GM08714 (cell line): ENCODE measurements around the gene PHAF1.
A peak's percentile ranks its signal among the peaks of the same experiment; 100 is the strongest.

ENCODE experiments used
- H3K4me3 ChIP-seq: fragments of 200-500 bp; sonication (Bioruptor generic); 2 replicates; pipeline ENCODE4 v1.5.1; 2014; ENCODE audit warnings: mild to moderate bottlenecking, low read length, inconsistent platforms
- ZNF274 ChIP-seq: IDR thresholded peaks from 2 replicates; pipeline ENCODE4 v1.6.1; 2012; ENCODE audit warnings: mild to moderate bottlenecking, low read depth, low read length

Gene PHAF1

DNA sequence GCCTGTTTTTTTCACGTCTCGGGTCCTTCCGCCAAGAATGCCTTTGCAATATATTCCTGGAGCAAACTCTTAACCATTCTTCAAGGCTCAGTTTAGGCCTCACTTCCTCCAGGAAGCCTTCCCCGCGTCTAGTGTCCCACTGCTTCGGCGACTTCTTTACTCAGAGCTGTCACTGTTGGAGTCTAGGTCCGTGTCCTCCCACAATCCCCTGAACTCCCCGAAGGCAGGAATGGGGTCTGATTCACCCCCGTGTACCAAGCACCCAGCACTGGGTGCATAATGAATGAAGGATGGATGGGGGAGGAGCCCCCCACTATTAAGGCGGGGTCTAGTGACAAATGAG, 73.5 kb downstream of the PHAF1 start:
- no peak for TF ChIP-seq ZNF274
- H3K4me3 ChIP-seq = peak overlapping the region; percentile 61

DNA sequence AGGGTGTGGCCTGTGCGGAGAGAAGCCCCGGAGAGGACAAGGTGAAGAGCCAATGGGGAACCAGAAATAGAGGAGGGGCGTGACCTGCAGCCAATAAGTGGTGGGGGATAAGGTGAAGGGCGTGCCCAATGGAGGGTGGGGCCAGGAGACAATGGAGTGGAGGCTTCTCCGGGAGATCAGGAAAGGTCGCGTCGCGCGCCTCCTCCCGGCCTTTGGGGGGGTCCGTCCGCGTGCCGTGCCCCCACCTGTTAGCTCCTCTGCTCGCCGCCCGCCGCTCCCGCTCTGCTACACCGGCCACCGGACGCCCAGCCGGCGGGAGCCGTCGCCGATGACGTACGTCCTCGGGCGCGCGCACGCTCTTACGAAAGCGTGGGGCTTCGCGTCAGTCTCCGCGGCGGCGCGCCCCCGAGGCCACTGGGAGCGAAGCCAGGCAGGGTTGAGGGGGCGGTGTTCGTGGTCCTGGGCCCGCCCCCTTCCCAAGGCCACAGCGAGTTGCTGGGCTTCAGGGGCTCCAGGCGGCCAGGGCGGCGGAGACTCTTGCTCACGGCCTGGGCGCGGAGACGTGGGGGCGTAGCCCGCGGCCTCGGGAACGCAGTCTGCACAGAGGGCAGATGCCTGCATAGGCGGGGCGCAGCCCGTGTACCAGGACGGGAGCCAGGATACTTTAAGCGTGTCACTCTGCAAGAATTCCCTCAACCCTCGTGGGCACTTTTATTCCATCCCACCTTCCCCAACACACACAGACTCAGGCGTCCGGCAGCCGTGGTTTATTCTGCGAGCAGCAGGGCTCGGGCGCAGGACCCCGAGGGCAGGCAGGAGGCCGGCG, 74.1 kb downstream of the PHAF1 start, which contains the start of gene MATCAP1:
Gene MATCAP1, minus strand, starts transcription at position 337 of the 826 bp plus-strand sequence. CDS start 3,353 bp downstream, outside the sequence.
- H3K4me3 ChIP-seq = peak within 1 kb of the TSS; percentile 61
- no peak for TF ChIP-seq ZNF274

DNA sequence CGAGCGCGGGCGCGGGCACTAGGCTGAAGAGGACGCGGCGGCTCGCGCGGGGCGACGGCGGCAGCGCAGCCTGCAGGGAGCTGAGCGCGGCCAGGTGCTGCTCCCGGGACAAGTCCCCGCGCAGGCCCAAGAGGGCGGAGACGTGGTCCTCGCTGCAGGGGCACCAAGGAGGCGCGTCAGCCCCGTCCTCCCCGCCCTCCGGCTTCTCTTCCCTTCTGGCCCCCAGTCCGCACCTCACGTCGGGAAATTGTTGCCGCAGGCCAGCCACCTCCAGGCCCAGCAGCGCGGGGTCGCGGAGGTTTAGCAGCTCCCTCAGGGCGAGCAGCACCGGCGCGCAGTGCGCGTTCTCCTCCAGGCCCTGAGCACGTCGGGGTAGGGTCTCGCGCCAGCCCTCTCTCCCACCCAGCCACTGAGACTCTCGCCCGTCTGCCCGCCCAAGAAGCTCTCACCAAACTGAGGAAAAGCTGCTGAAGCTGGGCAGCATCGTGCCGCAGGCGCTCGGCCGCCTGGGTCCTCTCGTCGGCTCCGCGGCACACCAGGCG, 74.8 kb downstream of the PHAF1 start:
- H3K4me3 ChIP-seq = peak overlapping the region; percentile 61; the same call in 1 of the 2 replicates

DNA sequence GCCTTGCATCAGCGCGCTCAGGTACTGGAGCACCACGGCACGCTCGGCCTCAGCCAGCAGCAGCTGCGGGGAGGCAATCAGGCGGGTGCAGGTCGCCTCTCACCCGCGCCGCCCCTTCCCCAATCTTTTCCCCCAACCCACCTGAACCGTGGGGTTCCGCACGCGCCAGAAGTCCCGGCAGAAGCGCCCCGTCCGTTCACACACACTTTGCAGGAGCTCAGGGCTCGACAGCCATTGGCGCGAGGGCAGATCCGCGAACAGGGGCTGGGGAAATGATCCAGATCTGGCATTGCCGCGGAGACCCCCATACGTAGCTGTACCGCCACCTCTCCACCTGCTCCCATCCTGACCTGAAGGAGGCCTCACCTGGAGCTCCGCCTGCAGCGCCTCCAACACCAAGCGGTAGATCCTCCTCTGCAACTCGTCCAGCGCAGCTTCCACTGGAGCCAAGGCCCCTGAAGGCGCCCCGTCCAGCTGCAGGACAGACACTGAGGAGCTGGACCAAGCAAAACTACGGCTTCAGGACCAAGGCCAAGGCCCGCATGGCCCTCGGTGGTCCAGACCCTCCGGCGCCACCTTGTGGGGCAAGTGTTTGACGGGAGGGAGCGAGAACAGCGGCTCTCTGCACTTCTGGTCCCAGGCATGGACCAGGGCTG, 75.4 kb downstream of the PHAF1 start:
- no peak overlapping the region for H3K4me3 ChIP-seq
- no peak for TF ChIP-seq ZNF274

More for the DNA sequence above, 74.8 kb downstream of the PHAF1 start:
- TF ChIP-seq ZNF274 = no peak

DNA sequence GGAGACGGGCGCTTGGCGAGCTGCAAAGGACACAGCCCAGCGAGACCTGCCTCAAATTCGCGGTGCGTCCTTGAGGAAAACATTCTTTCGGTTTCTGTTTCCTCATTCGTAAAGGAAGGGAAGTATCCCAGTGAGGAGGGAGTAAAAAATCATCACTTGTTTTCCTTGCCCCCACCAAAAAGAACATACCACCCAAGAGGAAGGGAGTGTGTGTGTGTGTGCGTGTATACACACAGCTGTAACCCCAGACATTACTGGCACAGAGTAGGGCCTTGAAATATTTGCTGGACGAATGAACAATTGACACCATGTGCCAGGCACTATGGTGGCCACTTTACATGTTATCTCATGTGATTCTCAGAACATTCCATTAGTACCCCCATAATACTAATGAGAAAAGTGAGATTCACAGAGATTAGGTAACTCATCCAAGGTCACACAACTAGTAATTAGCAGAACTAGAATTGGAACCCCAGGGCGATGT, 76.0 kb downstream of the PHAF1 start:
- TF ChIP-seq ZNF274 = no peak
- H3K4me3 ChIP-seq = no peak overlapping the region

DNA sequence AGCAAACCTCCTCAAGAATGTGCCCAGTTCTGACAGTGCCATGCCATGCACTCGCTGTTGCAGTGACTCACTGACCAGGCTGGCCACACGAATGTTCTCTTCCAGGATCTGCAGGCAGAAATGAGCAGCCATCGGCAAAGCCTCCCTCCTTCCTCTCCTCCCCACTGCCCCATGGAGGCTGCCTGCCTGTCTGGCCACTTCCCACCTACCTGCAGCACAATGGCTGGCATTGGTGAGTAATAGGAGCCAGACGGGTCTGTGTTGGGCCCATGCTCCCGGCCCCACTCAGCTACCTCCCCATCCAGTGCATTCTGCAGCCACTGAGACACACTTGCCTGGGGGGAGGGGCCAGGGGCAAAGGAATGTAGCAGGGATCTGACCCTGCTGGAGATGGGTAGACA, 76.8 kb downstream of the PHAF1 start:
- no peak for TF ChIP-seq ZNF274
- H3K4me3 ChIP-seq = no peak overlapping the region

DNA sequence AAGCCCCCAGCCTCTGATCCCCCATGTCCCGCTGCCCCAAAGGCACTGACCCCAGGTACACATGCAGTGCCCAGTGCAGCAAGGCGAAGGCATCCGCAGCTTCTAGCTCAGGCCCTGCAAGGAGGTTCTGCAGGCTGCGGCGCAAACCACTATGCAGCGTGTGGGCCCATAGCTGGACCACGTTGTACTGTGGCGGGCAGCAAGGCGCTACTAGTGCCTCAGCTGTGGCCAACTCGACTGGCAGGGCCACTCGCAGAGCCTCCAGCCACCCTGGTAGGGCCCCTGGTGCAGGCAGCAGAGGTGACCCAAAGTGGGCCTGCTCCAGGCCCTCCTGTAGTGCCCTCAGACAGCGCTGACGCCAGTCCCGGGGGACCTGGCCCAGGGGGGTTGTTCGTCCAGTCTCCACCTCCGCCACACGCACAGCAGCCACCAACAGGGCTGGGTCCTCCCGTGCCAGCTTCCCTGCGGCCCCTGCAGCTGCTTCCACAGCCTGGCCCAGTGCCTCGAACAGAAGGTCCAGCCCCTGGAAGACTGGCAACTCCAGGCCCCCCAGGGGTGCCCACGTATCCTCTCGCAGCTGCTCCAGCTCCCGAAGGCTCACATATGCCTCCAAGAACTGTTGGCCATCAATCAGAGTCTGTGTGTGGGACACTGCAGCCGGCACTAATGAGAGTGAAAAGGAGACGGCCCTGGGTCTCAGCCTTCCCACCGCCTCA, 77.6 kb downstream of the PHAF1 start:
- no peak for TF ChIP-seq ZNF274
- H3K4me3 ChIP-seq = no peak overlapping the region

DNA sequence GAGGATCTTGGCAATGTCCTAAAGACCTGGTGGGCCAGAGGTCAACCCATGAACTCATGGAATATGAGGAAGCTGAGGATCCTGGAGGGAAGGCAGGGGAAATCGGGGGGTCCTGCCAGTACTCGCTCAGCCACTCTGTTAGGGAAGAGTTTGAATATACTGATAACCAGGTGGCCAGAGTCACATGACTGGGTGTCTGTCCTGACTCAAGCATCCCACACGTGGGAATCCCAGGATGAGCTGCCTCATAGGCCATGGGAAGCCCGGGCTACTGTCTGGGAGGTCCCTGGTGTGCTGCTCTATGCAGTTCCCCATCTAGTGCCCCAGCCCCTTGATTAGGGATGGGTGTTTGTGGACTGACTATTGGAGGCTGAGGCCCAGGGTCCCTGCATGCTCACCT, 78.6 kb downstream of the PHAF1 start:
- no peak for TF ChIP-seq ZNF274
- H3K4me3 ChIP-seq = no peak overlapping the region

DNA sequence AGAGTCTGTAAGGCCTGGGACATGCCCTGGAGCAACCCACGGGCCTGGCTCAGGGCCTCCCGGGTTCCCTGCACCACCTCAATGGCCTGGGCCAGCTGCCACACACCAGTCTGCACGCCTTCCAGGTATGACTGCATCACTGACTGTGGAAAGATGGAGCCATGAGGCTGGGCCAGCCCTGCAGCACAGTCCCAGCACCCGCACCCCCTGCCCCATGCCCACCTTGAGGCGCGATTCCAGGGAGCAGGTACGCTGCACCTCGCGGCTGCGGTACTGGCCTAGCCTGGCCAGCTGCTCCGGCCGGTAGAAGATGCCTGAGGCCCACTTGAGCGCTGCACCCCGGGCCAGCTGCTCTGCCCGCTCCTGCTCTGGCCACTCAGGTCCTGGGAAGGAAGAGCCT, 79.1 kb downstream of the PHAF1 start:
- TF ChIP-seq ZNF274 = no peak

DNA sequence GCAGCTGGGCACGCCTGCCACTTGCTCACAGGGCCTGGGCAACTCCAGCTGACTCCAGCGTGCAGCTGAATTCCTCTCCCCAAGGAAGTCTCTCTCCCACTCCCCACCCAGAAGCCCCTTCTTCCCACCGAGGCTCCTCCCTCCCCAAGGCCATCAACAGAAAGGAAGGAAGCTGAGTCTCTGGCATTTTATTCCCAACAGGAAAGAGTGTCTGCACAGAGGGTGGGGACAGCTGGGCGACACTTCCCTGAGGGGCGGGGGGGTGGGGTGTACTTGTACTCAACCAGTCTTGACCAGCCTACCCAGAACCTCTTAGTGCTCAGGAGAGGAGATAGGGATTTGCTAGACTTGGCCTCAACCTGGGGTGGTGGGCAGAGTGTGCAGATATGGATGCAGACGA, 80.3 kb downstream of the PHAF1 start, which contains the start of gene EXOC3L1:
Gene EXOC3L1, minus strand, starts transcription at position 96 of the 400 bp plus-strand sequence. CDS start 460 bp downstream, outside the sequence.
- H3K4me3 ChIP-seq = no peak within 1 kb of the TSS
- no peak for TF ChIP-seq ZNF274

More for the DNA sequence above, 79.1 kb downstream of the PHAF1 start:
- no peak overlapping the region for H3K4me3 ChIP-seq

DNA sequence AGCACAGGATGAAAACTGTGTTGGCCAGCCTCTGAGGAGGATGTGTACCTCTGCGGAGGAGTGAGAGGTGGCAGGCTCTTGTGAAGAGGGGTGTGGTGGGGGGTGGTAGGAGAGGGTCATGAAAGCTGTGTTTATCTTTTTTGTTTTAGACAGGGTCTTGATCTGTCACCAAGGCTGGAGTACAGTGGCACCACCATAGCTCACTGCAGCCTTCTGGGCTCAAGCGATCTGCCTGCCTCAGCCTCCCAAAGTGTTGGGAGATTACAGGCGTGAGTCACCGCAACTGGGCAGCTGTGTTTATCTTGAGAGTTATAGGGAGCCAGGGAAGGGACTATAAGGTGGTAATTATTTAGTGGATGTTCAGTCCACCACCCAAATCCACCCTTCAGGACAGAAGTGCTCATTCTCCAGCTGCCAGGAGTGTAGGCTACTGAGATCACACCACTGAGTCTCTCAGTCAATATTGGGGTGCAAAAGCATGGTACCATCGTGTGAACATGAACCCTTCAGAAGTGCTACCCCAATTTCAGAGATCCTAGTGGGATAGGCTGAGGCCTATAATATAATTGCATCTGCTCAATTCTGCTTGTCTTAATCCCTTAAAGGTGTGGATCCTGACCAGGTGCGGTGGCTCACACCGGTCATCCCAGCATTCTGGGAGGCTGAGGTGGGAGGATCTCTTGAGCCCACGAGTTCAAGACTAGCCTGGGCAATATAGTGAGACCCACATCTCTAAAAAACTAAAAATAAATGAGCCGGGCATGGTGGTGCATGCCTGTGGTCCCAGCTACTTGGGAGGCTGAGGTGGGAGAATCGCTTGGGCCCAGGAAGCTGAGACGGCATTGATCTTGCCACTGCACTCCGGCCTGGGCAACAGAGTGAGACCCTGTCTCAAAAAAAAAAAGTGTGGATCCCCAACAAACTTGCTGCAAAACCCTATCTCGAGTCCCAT, 81.0 kb downstream of the PHAF1 start:
- no peak for TF ChIP-seq ZNF274
- H3K4me3 ChIP-seq = no peak overlapping the region

DNA sequence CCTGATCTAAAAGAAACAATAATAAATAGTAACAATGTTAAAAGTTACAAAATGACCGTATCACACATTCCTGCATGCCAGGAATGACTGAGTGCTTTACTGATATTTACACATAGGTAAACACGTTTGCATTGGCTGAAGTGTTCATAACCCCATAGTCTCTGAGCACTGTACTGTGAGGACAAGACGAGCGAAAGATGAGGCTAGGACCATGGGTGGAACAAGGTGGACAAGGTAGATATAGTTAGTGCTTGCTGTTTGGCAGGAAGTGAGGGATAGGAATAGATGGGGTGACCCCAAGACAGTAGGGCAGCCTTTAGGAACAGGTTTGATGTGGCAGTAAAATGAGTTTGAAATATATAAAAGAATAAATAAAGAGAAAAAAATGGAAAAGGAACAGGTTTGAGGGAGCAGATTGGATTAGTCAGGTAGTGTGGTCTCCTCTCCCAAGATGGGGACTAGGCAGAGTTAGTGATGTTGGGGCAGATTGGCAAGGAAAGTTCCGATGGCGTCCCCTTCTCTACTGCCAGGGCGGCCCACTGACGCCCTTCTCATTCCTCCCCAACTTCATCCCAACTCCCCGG, 81.8 kb downstream of the PHAF1 start:
- H3K4me3 ChIP-seq = peak overlapping the region; percentile 93; the same call in 1 of the 2 replicates
- TF ChIP-seq ZNF274 = no peak
